MM.1S (cell line): ENCODE data around the gene TOX3.

Source experiments
- DNase-seq: peaks from one replicate; pipeline ENCODE4 v3.0.0-alpha.2; 2015
- H2AFZ ChIP-seq: fragments of 300-600 bp; sonication (generic); 2 replicates; pipeline ENCODE4 v1.6.0; 2016; ENCODE audit warnings: antibody characterized with exemption, low read length
- H3F3A ChIP-seq: fragments of 300-600 bp; sonication (generic); 2 replicates; pipeline ENCODE4 v1.6.1; 2016; ENCODE audit warnings: mild to moderate bottlenecking, antibody characterized with exemption, low read length, moderate library complexity, mixed read lengths; ENCODE audit not compliant: insufficient read depth
- H3K27ac ChIP-seq: fragments of 300-600 bp; sonication (generic); 2 replicates; pipeline ENCODE4 v1.5.1; 2016; ENCODE audit warnings: mild to moderate bottlenecking, low read length
- H3K27me3 ChIP-seq: fragments of 300-600 bp; sonication (generic); replicated peaks from 2 replicates; pipeline ENCODE4 v1.6.0; 2016; ENCODE audit warnings: low read length; ENCODE audit not compliant: insufficient read depth
- H3K36me3 ChIP-seq: fragments of 300-600 bp; sonication (generic); replicated peaks from 2 replicates; pipeline ENCODE4 v1.6.1; 2016; ENCODE audit warnings: mild to moderate bottlenecking, low read length, mixed read lengths; ENCODE audit not compliant: insufficient read depth
- H3K4me1 ChIP-seq: fragments of 300-600 bp; sonication (generic); 2 replicates; pipeline ENCODE4 v1.6.1; 2016; ENCODE audit warnings: low read length, mixed read lengths
- H3K4me2 ChIP-seq: fragments of 300-600 bp; sonication (generic); 2 replicates; pipeline ENCODE4 v1.6.0; 2016; ENCODE audit warnings: low read depth, low read length
- H3K4me3 ChIP-seq: fragments of 300-600 bp; sonication (generic); 2 replicates; pipeline ENCODE4 v1.5.1; 2016; ENCODE audit warnings: low read length, mixed read lengths
- H3K79me2 ChIP-seq: fragments of 300-600 bp; sonication (generic); 2 replicates; pipeline ENCODE4 v1.6.1; 2016; ENCODE audit warnings: mixed run types, low read length, mixed read lengths
- H3K9ac ChIP-seq: fragments of 300-600 bp; sonication (generic); 2 replicates; pipeline ENCODE4 v1.6.1; 2016; ENCODE audit warnings: low read length, mixed read lengths
- H3K9me2 ChIP-seq: fragments of 300-600 bp; sonication (generic); replicated peaks from 2 replicates; pipeline ENCODE4 v1.6.1; 2016; ENCODE audit warnings: mild to moderate bottlenecking, low read length, mixed read lengths; ENCODE audit not compliant: insufficient read depth
- H3K9me3 ChIP-seq: fragments of 300-600 bp; sonication (generic); replicated peaks from 2 replicates; pipeline ENCODE4 v1.6.1; 2016; ENCODE audit warnings: mild to moderate bottlenecking, low read length, mixed read lengths; ENCODE audit not compliant: insufficient read depth
- H4K20me1 ChIP-seq: fragments of 300-600 bp; sonication (generic); 2 replicates; pipeline ENCODE4 v1.6.1; 2016; ENCODE audit warnings: mild to moderate bottlenecking, low read length, moderate library complexity, mixed read lengths; ENCODE audit not compliant: insufficient read depth
- EZH2 ChIP-seq: fragments of 300-600 bp; sonication (generic); optimal IDR thresholded peaks from 2 replicates; pipeline ENCODE3; 2017; ENCODE audit warnings: low read depth, mild to moderate bottlenecking, antibody characterized with exemption, low read length, mixed read lengths
- EZH2phosphoT487 ChIP-seq: fragments of 300-600 bp; sonication (generic); IDR thresholded peaks from 2 replicates; pipeline ENCODE4 v1.6.1; 2018; ENCODE audit warnings: antibody characterized with exemption, low read length
- TF ChIP-seq, protein P1 (sequence below): fragments of 300-600 bp; sonication (generic); IDR thresholded peaks from 2 replicates; pipeline ENCODE4 v1.5.1; 2016; ENCODE audit warnings: antibody characterized with exemption, low read length, mixed read lengths

TOX3 gene

DNA sequence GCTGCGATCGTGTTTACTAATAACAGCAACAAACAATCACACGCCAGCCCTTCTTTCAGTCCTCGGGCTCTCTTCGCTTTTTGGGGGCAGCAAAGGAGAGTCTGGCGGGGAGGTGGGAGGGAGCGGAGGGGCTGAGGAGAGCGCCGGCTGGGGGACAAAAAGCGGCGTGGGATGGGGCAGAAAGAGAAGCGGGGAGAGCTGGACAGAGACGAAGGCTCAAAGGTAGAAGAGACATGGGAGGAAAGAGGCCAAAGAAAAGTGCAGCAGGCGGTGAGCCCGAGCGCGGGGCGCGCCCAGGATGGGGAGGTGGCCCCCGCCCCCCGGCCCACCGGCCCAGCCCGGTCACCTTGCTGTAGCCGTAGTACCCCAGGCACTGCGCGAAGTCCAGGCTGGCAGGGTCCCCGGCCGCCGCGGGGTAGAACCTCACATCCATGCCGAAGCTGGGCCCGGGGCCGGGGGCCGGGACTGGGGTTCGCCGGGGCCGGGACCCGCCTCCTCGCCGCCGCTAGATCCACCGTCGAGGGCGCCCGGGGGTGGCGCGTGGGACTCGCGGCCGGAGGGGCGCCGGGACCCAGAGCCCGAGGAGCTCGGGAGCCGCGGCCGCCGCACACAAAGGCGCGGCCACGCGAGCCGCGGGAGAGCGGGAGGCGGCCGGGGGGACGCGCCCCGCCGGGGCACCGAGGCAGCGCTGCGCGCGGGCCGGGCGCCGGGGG lies 496 bp downstream of the TOX3 start:
- no peaks in the 10 kb centered on the region for H3K9me2 ChIP-seq

DNA sequence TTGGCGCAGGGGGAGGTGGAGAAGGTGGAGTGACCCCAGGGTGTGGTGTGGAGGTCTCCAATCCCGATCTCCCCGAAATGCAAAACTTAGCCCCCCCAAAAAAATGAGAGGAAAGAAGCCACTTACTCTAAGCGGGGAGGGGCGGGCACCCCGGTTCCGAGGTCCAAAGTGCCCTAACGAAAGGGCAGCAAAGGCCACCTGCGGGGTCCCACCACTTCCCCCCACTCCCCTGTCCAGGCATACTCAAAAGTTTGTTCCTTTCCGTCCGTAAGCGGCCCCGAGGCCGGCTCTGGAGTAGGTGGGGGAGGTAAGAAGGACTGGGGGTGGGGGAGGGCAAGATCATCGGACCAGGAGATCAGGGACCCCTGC lies 1.1 kb downstream of the TOX3 start:
- DNase-seq, result no peak
- Histone ChIP-seq H3K4me2 (no peak overlapping the region), H3K27ac (no peak overlapping the region), H4K20me1 (no peaks in the 10 kb centered on the region), H3K4me1 (no peaks in the 10 kb centered on the region), H3K9ac (no peak overlapping the region), H3K4me3 (no peak overlapping the region), H3K79me2 (no peaks in the 10 kb centered on the region), H3K27me3 (no peaks in the 10 kb centered on the region), H3F3A (no peaks in the 10 kb centered on the region), H3K36me3 (no peaks in the 10 kb centered on the region), H3K9me2 (no peaks in the 10 kb centered on the region), H3K9me3 (no peaks in the 10 kb centered on the region), H2AFZ (no peak overlapping the region)
- no peak for TF ChIP-seq EZH2
- no peak for TF ChIP-seq EZH2phosphoT487
- TF ChIP-seq, protein P1, sequence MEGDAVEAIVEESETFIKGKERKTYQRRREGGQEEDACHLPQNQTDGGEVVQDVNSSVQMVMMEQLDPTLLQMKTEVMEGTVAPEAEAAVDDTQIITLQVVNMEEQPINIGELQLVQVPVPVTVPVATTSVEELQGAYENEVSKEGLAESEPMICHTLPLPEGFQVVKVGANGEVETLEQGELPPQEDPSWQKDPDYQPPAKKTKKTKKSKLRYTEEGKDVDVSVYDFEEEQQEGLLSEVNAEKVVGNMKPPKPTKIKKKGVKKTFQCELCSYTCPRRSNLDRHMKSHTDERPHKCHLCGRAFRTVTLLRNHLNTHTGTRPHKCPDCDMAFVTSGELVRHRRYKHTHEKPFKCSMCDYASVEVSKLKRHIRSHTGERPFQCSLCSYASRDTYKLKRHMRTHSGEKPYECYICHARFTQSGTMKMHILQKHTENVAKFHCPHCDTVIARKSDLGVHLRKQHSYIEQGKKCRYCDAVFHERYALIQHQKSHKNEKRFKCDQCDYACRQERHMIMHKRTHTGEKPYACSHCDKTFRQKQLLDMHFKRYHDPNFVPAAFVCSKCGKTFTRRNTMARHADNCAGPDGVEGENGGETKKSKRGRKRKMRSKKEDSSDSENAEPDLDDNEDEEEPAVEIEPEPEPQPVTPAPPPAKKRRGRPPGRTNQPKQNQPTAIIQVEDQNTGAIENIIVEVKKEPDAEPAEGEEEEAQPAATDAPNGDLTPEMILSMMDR, result no peak

More for the DNA sequence above, 496 bp downstream of the TOX3 start:
- no peaks in the 10 kb centered on the region for H4K20me1 ChIP-seq
- H3K79me2 ChIP-seq, result no peaks in the 10 kb centered on the region
- H3K4me1 ChIP-seq, result no peaks in the 10 kb centered on the region
- no peaks in the 10 kb centered on the region for H3K36me3 ChIP-seq
- no peak overlapping the region for H3K27ac ChIP-seq
- no peaks in the 10 kb centered on the region for H3F3A ChIP-seq
- no peaks in the 10 kb centered on the region for H3K27me3 ChIP-seq
- no peak for DNase-seq
- no peak overlapping the region for H3K4me2 ChIP-seq
- H3K9ac ChIP-seq, result no peak overlapping the region
- no peaks in the 10 kb centered on the region for H3K9me3 ChIP-seq
- TF ChIP-seq EZH2phosphoT487 (no peak), EZH2 (no peak)
- TF ChIP-seq, protein P1, result no peak
- no peak overlapping the region for H3K4me3 ChIP-seq
- no peak overlapping the region for H2AFZ ChIP-seq

GRCh38 chr16:52545222-52545897 lies 1.6 kb downstream of the TOX3 start:
- no peaks in the 10 kb centered on the region for H3K4me1 ChIP-seq
- H3K27ac ChIP-seq, result no peak overlapping the region
- no peaks in the 10 kb centered on the region for H3K27me3 ChIP-seq
- H3K36me3 ChIP-seq, result no peaks in the 10 kb centered on the region
- H3K4me2 ChIP-seq, result no peak overlapping the region
- no peaks in the 10 kb centered on the region for H3K79me2 ChIP-seq
- H3K9me3 ChIP-seq, result no peaks in the 10 kb centered on the region
- H3K9me2 ChIP-seq, result no peaks in the 10 kb centered on the region
- TF ChIP-seq EZH2 (no peak), EZH2phosphoT487 (no peak)
- TF ChIP-seq, protein P1, result no peak
- DNase-seq, result no peak
- H4K20me1 ChIP-seq, result no peaks in the 10 kb centered on the region
- H2AFZ ChIP-seq, result no peak overlapping the region
- no peak overlapping the region for H3K9ac ChIP-seq
- no peak overlapping the region for H3K4me3 ChIP-seq
- no peaks in the 10 kb centered on the region for H3F3A ChIP-seq
